Subcutaneous adipose tissue (tissue), 4 donors: ENCODE results near the gene COX5A. TPM values are rescaled to one million over a fixed set of nuclear protein-coding genes. Genes with fewer than 3 reads are reported as not detected.

ENCODE experiments used
- CTCF ChIP-seq: fragments of 450-650 bp; IDR thresholded peaks from one replicate; pipeline ENCODE4 v1.5.1; 2016; ENCODE audit warnings: low read depth, mild to moderate bottlenecking, control low read depth, antibody characterized with exemption, moderate library complexity
- total RNA-seq, 4 donors: library from RNA; depleted of rRNA; stranded (reverse); fragments of >200 nt; gene quantifications; one replicate each; pipeline ENCODE4 v1.1.0, GENCODE V29; 2016

Gene COX5A
- total RNA-seq, 4 donors from 2014 or later = 72.4 to 108 (median 97.1) TPM

- no peak for TF ChIP-seq CTCF
Observed at GRCh38 chr15:74895830-74896229, 42.0 kb downstream of the COX5A start.

- TF ChIP-seq CTCF = no peak
Observed at GRCh38 chr15:74893627-74894026, 44.2 kb downstream of the COX5A start.

- no peak for TF ChIP-seq CTCF
Observed at GRCh38 chr15:74892931-74893330, 44.9 kb downstream of the COX5A start.

DNA sequence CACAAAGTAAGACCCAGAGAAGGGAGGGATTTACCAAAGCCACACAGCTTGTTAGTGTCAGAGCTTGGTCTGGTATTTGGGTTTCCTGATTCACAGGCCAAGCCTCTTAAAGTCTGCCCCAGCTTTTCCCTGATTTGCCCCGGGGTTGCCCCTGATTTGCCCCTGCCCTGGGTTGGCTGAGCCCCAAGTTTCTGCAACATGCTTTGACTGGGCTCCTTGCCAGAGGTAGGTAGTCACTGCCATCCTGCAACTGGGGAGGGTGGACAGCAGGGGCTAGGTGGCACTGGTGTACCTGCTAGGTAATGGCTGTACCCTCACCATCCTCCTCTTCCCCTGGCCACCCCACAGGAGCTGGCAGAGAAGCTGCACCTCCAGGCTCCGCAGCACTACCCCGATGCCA is 45.6 kb downstream of the COX5A start:
- no peak for TF ChIP-seq CTCF

GRCh38 chr15:74891469-74891868 is 46.4 kb downstream of the COX5A start:
- no peak for TF ChIP-seq CTCF

DNA sequence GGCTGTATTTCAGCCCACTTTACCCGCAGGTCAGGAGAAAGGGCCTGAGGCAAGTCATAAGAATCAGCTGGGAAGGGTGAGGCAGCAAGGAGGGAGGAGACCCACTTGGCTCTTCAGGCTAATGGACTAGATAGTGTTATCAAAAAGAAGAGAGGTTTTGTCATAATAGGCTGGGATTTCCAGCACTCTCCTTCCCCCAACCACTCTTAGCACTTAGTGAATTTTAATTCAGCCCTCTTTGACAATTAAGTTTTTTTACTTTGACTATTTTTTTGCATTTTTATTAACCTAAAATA is 47.3 kb downstream of the COX5A start:
- no peak for TF ChIP-seq CTCF

DNA sequence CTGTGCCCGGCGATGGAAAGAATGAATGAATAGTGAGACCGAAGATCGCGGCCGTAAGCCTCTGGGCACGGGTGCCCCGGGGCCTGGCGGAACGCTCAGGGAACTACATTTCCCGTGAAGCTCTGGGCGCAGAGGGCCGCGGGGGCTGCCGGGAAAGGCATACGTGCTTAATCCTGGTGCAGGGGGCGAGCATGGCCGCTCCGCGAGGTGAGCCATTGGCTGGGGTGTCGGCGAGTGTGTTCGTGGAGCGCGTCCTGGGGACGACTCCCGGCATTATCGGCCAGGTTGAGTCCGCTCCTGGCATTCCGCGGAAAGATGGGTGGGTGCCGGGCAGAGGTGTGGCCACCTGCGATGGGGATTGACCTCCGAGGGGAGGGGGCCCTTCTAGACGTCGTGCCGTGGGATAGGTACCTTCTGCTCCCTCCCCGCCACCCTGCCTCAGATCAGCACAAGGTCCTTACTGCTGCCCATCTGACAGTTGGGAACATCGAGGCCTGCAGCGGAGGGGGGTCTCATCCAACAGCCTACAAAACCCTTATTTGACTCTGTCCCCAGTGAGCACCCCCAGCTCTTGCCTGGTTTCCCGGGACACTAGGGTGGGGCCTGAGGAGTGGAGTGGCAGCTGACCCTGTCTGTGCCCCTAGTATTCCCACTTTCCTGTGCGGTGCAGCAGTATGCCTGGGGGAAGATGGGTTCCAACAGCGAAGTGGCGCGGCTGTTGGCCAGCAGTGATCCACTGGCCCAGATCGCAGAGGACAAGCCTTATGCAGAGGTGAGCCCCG is 47.8 kb downstream of the COX5A start, which contains the start of gene MPI:
TSS of gene MPI (plus strand) at position 160 of the 782 bp plus-strand sequence. CDS start at position 192, 32 bp downstream.
- no peak for TF ChIP-seq CTCF
